Measurements from ENCODE around the gene REXO4. TPM values are rescaled to one million over a fixed set of nuclear protein-coding genes. Genes with fewer than 3 reads are reported as not detected.

Gene REXO4
- total RNA-seq, 1 experiment from 2014 or later: 25.0 TPM

DNA sequence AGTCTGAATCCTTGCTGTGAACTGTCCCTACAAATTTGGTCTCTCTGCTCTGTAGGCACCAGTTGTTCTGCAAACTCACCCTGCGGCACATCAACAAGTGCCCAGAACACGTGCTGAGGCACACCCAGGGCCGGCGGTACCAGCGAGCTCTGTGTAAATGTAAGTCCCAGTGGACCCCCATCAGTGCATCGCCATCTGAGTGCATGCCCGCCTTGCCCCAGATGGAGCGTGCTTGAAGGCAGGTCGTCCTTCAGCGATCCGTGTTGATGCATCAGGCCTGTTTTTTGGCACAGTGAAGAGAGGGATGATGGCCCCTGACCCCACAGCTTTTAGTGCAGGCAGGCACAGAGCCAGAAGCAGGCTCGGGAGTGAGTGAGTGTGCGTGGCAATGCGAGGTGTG, 60.2 kb downstream of the REXO4 start:
- DNase-seq (ENCODE audit: low spot score): no peak
- in situ Hi-C loops (cut with HindIII; ENCODE audit: low sequenced_read_pairs): no loop called here

DNA sequence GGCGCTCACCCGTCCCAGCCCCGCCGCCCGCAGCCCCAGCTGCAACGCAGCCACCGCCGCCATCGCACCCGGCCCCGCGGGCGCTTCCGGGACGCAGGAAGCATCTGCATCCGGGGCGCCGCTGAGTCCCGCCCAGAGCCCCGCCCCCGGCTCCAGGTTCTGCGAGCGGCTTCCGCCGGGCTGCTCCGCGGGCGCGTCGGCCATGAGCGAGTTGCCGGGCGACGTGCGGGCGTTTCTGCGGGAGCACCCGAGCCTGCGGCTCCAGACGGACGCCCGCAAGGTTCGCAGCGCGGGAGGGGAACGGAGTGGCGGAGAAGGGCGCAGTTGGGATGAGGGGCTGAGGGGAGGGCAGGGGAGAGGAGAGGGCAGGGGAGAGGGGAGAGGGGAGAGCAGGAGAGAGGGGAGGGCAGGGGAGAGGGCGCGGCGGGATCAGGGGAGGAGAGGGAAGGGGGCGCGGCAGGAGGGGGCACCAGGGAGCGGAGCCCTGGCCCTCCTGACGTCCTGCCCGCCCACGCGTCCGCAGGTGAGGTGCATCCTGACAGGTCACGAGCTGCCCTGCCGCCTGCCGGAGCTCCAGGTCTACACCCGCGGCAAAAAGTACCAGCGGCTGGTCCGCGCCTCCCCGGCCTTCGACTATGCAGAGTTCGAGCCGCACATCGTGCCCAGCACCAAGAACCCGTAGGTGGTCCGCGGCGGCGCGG, 61.3 kb downstream of the REXO4 start, which contains the start of the genes SURF1 and SURF2:
Gene SURF1 (minus strand): TSS at position 97 of the 701 bp plus-strand sequence. CDS start 34 bp downstream, at position 63.
Gene SURF2 (plus strand): TSS at position 160 of the 701 bp plus-strand sequence. CDS start 43 bp downstream, at position 203.
- peak; percentile 82 for DNase-seq (ENCODE audit: low spot score)
- in situ Hi-C loops (cut with HindIII; ENCODE audit: low sequenced_read_pairs): no loop called here

Other genes with a start within 250 kb of the REXO4 start
- gene OBP2B, start 208.8 kb downstream of the REXO4 start, total RNA-seq (2014; rRNA removed; shearing (Covaris generic)): not detected in 2 replicates
- gene ABO, start 142.8 kb downstream of the REXO4 start, total RNA-seq (2014; rRNA removed; shearing (Covaris generic)): not detected in 2 replicates
- gene SURF6, start 81.8 kb downstream of the REXO4 start, total RNA-seq (2014; rRNA removed; shearing (Covaris generic)): 23.3 and 40.6 TPM in 2 replicates
- gene MED22, start 69.9 kb downstream of the REXO4 start, total RNA-seq (2014; rRNA removed; shearing (Covaris generic)): 27.4 and 28.2 TPM in 2 replicates
- gene RPL7A, start 69.8 kb downstream of the REXO4 start, total RNA-seq (2014; rRNA removed; shearing (Covaris generic)): 3,218 and 3,629 TPM in 2 replicates
- gene SURF1, start 61.5 kb downstream of the REXO4 start, total RNA-seq (2014; rRNA removed; shearing (Covaris generic)): 33.8 and 51.7 TPM in 2 replicates
- gene SURF2, start 61.5 kb downstream of the REXO4 start, total RNA-seq (2014; rRNA removed; shearing (Covaris generic)): 32.3 and 47.5 TPM in 2 replicates
- 333 and 361 TPM in 2 replicates for gene SURF4, start 42.0 kb downstream of the REXO4 start, total RNA-seq (2014; rRNA removed; shearing (Covaris generic))
- gene STKLD1, start 41.6 kb downstream of the REXO4 start, total RNA-seq (2014; rRNA removed; shearing (Covaris generic)): 0.37 and 1.1 TPM in 2 replicates
- 1.4 and 2.3 TPM in 2 replicates for gene ADAMTS13, start 4.4 kb upstream of the REXO4 start, total RNA-seq (2014; rRNA removed; shearing (Covaris generic))
- 23.2 and 26.1 TPM in 2 replicates for gene CACFD1, start 42.0 kb upstream of the REXO4 start, total RNA-seq (2014; rRNA removed; shearing (Covaris generic))
- gene SLC2A6, start 61.1 kb upstream of the REXO4 start, total RNA-seq (2014; rRNA removed; shearing (Covaris generic)): 5.5 and 6.8 TPM in 2 replicates
- 0.64 TPM in 1 of 2 replicates, not detected in the other for gene MYMK, start 106.9 kb upstream of the REXO4 start, total RNA-seq (2014; rRNA removed; shearing (Covaris generic))
- not detected in 2 replicates for gene ADAMTSL2, start 116.7 kb upstream of the REXO4 start, total RNA-seq (2014; rRNA removed; shearing (Covaris generic))
- gene FAM163B, start 191.4 kb upstream of the REXO4 start, total RNA-seq (2014; rRNA removed; shearing (Covaris generic)): not detected in 2 replicates
- gene DBH, start 218.4 kb upstream of the REXO4 start, total RNA-seq (2014; rRNA removed; shearing (Covaris generic)): not detected in 2 replicates

Data from G401 (cell line).